AG08396 (cell line): Measurements from ENCODE around the gene NEURL1B.
"Not testable (repeated sequence)": the region's sequence is repeated elsewhere in the genome, so short reads cannot be mapped to it uniquely, and the experiment has no call there.

ENCODE experiments used
- DNase-seq: peaks from one replicate; pipeline ENCODE4 v3.0.0; 2012; ENCODE audit warnings: low spot score, mixed read lengths

NEURL1B gene

GRCh38 chr5:172657524-172658233 lies 16.6 kb downstream of the NEURL1B start:
- DNase-seq: not testable (repeated sequence)

DNA sequence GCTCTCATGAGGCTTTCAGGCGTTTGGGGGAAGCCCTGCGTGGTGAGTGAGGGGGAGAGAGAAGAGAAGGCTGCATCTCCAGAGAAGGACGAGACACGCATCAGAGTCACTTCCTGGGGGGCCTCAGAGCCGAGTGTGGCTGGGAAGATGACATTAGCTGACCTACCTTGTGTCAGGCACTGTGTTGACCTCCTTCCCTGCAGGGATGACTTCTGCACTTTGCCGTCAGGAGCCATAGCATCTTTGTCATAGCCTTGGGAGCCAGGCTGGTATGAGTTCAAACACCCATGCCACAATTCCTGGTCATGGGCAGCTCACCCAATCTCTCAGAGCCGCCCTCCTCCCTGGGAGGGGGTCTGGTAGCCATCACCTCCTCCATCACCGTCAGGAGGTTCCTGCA lies 17.3 kb downstream of the NEURL1B start:
- DNase-seq: no peak

DNA sequence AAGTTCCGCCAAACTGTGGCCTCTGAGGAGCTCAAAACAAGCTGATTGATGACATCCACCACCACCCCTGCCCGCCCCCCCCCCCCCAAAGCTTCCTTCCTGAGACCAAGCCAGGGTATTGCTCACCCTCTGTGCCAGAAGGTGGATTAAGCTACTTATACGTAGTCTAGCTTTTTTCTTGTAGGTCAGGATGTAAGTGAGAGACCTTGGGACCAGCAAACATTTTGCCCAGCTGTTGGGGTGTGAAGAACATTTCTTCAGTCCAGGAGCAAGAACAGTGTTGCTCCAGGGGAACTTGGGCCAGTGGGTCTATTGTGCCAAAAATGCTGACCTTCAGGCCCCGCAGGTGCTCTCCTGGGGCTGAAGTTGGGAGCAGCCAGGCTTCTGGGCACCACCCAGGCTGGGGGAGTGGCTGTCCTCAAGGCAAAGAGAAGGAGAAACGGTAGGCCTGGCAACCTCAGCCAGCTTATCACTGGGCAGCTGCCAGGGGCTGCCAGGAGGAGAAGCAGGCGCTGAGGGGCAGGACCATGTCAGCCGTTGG lies 18.0 kb downstream of the NEURL1B start:
- DNase-seq: no peak

DNA sequence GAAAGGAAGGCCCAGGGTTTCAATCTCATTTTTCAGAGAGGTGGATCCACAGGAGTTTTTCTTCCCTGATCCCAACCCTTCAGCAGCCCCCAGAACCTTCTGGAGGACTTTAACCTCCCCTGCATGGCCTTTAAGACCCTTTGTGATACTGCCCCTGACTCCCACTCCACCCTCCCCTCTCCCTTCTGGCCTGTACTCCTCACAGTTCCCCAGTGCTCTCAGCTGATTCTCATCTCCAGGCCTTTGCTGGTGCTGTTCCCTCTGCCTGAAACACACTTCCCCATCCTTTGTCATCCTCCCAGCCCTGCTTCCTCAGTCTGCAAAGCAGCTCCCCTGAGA lies 18.5 kb downstream of the NEURL1B start:
- DNase-seq: no peak

- peak; percentile 90 for DNase-seq
Measured at GRCh38 chr5:172659909-172660628, 19.0 kb downstream of the NEURL1B start.

DNA sequence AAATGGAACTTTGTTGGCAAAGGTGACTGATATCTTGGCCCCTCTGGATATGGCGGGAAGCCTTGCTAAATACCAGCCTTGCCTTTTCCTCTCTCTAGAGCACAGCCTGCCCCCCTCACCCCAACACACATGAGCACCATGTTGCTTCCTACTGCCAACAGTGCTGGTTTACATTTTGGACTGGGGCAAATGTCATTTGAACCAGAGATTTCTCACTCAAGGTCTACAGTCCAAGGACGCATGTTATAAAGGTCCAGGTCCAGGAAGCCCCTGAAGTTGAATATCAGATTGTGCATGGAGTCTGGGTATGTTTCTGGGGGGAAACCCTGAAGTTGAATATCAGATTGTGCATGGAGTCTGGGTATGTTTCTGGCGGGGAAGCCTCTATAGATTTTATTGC lies 19.9 kb downstream of the NEURL1B start:
- no peak for DNase-seq

DNA sequence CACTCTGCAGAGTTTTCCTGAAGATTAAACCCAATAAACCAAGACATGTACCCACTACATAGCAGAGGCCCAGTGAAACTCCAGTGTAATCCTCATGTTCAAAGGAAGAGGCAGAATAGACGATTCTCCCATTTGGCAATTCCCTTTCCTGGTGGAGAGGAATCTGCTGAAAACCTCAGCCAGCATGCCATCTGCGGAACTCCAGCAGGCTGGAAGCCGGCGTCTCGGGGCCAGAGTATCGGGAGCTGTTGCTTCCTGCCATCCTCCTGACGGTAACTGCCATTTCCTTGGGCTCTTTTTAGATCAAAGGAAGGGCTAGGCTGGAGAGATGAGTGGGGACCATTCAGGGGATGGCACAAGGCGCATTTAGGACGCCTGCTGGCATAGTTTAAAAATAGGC lies 20.5 kb downstream of the NEURL1B start:
- no peak for DNase-seq

DNA sequence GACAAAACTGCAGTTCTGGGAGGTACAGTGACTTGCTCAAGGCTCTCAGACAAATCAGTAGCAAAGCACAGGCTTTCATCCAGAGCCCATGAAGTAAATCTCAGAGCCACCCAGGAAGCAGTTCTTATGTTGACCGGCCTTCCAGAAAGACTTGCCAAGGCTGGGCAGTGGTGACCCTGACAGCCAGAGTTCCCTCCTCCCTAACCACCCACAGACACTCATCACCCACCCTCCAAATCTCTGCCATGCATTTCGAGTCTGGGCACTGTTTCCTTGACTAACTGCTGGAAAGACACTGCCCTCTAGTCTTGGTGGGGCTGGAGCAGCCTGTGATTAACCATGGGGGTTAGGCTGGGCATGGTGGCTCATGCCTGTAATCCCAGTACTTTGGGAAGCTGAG lies 21.5 kb downstream of the NEURL1B start:
- no peak for DNase-seq

- DNase-seq: no peak
Measured at GRCh38 chr5:172664018-172664417, 23.0 kb downstream of the NEURL1B start.

- no peak for DNase-seq
Measured at GRCh38 chr5:172664681-172665541, 23.8 kb downstream of the NEURL1B start.

- no peak for DNase-seq
Measured at GRCh38 chr5:172666251-172666650, 25.2 kb downstream of the NEURL1B start.

DNA sequence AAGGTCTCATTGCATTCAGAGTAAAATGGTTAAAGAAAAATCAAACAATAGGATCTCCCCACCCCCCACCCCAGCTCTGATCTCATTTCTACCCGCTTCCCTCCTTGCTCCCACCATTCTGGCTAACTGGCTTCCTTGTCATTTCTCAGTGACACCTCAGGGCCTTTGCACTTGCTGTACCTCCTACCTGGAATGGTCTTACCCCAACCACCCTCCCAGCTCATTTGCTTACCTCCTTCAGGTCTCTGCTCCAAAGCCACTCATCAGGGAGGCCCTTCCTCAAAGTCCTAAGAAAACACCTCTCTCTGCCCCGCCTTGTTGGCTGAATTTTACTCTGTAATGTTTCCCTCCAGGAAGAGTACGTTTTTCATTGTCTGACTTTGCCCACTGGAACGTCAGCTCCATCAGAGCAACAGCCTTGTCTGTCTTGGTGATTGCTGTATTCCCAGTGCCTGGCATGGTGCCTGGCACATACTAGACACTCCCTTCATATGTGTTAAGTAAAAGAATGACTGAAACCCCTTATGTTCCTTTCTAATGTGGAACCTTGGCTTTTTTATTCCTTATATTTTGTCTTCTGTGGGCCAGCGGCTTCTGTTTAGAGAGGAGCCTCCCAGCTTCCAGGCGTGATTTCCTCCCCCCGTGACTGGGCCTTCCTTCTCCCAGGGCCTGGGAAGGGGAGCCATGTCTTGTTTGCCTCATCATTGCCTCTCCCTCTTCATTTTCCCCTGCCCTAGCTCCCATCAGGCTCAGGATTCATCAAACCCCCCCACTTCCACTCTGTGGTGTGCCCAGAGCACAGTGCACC lies 26.9 kb downstream of the NEURL1B start:
- DNase-seq: no peak

DNA sequence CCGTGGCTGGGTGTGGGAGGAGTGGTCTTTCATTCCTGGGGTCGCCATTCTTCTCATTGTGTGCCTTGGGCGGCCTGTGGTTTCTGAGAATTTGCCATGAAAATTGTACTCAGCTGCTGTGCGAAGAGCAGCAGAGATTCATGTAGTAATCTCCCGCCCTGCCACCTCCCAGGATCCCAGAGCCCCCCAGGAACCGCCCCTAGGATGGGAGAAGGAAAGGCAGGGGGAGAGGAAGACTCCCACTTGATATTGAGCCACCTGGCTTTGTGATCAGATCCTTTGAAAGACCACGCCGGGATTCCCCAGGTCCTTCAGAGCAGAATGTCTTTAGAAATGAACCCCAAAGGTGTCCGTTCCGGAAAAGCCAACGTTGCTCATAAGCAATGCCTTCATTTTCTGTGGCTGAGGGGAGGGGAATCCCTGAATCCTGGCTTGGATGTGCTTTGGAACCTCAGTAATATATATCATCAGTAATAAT lies 27.6 kb downstream of the NEURL1B start:
- no peak for DNase-seq

- no peak for DNase-seq
Measured at GRCh38 chr5:172669386-172670004, 28.4 kb downstream of the NEURL1B start.

DNA sequence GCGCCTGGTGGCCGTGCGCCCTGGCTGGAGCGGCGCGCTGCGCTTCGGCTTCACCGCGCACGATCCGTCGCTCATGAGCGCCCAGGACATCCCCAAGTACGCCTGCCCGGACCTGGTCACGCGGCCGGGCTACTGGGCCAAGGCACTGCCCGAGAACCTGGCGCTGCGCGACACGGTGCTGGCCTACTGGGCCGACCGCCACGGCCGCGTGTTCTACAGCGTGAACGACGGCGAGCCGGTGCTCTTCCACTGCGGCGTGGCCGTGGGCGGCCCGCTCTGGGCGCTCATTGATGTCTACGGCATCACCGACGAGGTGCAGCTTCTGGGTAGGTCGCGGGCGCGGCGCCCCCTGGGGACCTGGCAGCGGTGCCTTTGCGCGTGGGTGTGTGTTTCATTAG lies 28.9 kb downstream of the NEURL1B start:
- DNase-seq: no peak

GRCh38 chr5:172670444-172670843 lies 29.4 kb downstream of the NEURL1B start:
- no peak for DNase-seq

GRCh38 chr5:172671091-172671490 lies 30.0 kb downstream of the NEURL1B start:
- no peak for DNase-seq

- no peak for DNase-seq
Measured at GRCh38 chr5:172672681-172673080, 31.6 kb downstream of the NEURL1B start.

- no peak for DNase-seq
Measured at GRCh38 chr5:172674155-172674554, 33.1 kb downstream of the NEURL1B start.

DNA sequence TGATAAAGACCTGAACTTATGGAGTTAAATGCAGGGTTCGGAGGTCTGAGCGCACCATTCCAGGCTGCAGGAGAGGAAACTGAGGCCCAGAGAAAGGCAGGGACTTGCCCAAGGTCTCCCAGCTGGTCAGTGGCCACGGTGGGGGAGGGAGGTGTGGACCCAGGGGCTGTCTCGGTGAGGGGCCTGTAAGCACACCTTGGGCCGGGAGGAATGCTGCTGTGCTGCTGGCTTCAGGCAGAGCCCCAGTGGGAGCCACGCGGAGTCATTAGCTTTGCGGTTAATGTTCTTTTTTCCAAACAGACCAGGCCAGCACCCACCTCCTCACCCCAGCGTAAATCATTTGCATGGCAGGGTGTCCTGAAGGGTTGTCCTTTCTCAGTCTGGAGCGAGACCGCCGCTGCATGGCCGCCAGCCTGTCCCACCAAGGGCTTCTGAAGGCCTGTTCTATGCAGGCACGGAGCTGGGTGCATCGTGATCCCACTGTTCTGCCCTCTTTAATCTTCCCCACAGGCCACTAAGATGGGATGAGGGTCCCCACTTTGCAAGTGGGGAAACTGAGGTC lies 35.9 kb downstream of the NEURL1B start:
- no peak for DNase-seq

DNA sequence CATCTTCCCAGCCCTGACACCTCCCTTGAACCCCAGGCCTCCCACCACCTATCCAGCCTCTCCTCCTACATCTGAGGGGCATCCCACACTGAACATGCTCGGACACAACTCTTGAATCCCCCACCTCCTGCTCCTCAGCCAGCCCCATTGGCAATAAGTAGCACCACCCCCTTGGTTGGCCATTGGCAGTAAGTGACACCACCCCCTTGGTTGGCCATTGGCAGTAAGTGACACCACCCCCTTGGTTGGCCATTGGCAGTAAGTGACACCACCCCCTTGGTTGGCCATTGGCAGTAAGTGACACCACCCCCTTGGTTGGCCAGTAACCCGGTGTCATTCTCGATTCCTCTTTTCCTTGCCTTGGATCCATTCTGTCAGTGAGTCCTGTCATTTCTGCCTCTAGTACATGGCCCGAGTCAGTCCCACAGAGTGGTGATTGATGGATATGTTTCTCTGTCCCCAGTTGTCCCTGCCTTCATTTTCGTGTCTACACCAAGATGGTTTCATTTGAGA lies 37.4 kb downstream of the NEURL1B start:
- DNase-seq: not testable (repeated sequence)
